Mucosa of rectum (tissue), 2 donors: ENCODE measurements around the gene EPC2.

Experiments used
- H3K27ac ChIP-seq, 2 donors: one replicate each; pipeline ENCODE4 v1.7.0; 2013; ENCODE audit warnings: inconsistent platforms in 2 of 2, low read depth in 2 of 2, low read length in 2 of 2
- H3K27me3 ChIP-seq, 2 donors: one replicate each; pipeline ENCODE4 v1.7.0; 2013; ENCODE audit warnings: low read length in 2 of 2; ENCODE audit not compliant: control insufficient read depth in 2 of 2, insufficient read depth in 2 of 2
- H3K36me3 ChIP-seq, 2 donors: one replicate each; pipeline ENCODE4 v1.7.0; 2013; ENCODE audit warnings: low read length in 2 of 2; ENCODE audit not compliant: control insufficient read depth in 2 of 2, insufficient read depth in 2 of 2
- H3K4me1 ChIP-seq, 2 donors: one replicate each; pipeline ENCODE4 v1.7.0; 2013; ENCODE audit warnings: low read length in 2 of 2, mild to moderate bottlenecking in 1 of 2; ENCODE audit not compliant: control insufficient read depth in 2 of 2, insufficient read depth in 2 of 2
- H3K4me3 ChIP-seq, 2 donors: one replicate each; pipeline ENCODE4 v1.7.0; 2013; ENCODE audit warnings: low read length in 2 of 2
- H3K9ac ChIP-seq, 2 donors: one replicate each; pipeline ENCODE4 v1.7.0; 2013; ENCODE audit warnings: low read length in 2 of 2, low read depth in 1 of 2, mild to moderate bottlenecking in 1 of 2
- H3K9me3 ChIP-seq, 2 donors: one replicate each; pipeline ENCODE4 v1.7.0; 2013; ENCODE audit warnings: low read length in 2 of 2; ENCODE audit not compliant: control insufficient read depth in 2 of 2
- donor health status: healthy.
- donor health status: Normal muscosa, but diverticular disease.

The EPC2 gene

DNA sequence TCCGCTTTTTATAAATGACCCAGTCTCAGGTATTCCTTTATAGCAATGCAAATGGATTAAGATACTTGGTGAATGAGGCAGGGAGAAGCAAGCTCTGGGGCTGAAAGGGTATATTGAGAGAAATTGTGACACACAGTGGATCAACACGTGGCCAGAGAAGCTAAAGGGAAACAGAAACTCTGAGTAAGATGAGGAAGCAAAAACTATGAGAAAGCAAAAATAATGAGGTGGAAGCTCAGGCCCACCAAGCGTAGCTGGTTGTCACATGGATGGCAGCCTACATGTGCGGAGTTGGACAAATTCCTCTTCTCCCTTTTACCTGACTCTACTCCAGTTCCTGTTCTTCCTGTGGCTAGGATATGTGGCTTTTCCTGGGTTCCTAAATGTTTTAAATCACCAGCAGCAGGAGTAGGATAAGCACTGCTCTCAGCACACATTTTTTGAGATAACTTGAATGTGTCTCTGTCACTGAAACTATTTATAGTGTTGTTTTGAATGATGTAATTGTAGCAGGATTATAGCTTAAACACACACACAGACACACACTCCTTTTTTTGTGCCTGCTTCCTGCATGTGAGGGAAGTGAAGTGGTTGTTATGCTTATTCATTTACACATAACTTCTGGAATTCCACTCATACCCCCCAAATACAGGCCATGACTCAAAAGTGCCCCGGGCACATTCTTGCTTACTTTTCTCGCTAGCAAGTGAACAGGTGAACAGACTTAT is 30.1 kb upstream of the EPC2 start:
- Histone ChIP-seq H3K9ac (no peak overlapping the region), H3K27me3 (no peaks in the 10 kb centered on the region)

DNA sequence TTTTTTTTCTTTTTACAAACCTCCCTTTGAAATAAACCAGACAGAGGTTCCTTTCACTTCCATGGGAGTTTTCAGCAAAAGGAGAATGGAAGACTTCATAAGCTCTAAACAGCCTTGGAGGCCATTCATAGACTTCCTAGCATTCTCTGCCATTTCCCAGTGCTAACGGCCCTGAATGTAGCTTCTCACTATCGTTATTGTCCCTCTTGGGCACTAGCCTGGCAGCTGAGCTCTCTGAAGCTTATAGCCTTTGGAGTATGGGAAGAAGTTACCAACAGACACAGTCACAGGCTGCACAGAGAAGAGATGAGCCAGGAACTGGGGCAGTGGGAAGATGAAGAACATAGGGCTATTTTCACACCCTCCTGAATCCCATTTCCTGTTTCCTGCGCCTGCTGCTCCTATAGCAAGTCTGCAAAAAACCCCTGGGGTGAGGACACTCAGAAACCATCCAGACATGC is 29.1 kb upstream of the EPC2 start:
- H3K27me3 ChIP-seq, result no peaks in the 10 kb centered on the region
- H3K4me1 ChIP-seq, result peaks cover 0 to 11% of the 10 kb centered on the region in 2 donors
- no peaks in the 10 kb centered on the region for H3K36me3 ChIP-seq
- H3K9me3 ChIP-seq, result no peaks in the 10 kb centered on the region
- H3K27ac ChIP-seq, result no peak overlapping the region
- no peak overlapping the region for H3K4me3 ChIP-seq
- H3K9ac ChIP-seq, result no peak overlapping the region

More for the DNA sequence above, 30.1 kb upstream of the EPC2 start:
- Histone ChIP-seq H3K4me3 (no peak overlapping the region), H3K36me3 (no peaks in the 10 kb centered on the region), H3K27ac (no peak overlapping the region), H3K4me1 (peaks cover 0 to 11% of the 10 kb centered on the region in 2 donors), H3K9me3 (no peaks in the 10 kb centered on the region)

DNA sequence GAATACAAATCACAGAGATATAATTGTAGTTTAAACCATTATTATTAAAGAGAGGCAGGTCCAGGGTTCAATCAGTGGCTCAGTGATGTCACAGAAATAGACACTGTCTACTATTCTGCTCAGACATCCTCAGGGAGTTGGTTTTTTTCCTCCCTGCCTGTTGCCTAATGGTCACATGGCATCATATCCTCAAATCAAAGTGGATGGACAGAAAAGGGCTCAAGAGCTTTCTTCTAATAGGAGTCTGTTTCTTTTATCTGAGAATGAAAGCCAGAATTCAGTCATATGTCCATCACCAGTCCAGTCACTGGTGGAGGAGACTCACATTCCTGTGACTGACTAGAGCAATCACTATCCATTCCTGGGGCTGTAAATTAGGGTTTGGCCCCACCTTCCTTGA is 27.9 kb upstream of the EPC2 start:
- Histone ChIP-seq H3K9me3 (no peaks in the 10 kb centered on the region), H3K36me3 (no peaks in the 10 kb centered on the region), H3K4me1 (peaks cover 0 to 11% of the 10 kb centered on the region in 2 donors), H3K27ac (no peak overlapping the region), H3K27me3 (no peaks in the 10 kb centered on the region), H3K9ac (no peak overlapping the region), H3K4me3 (no peak overlapping the region)

DNA sequence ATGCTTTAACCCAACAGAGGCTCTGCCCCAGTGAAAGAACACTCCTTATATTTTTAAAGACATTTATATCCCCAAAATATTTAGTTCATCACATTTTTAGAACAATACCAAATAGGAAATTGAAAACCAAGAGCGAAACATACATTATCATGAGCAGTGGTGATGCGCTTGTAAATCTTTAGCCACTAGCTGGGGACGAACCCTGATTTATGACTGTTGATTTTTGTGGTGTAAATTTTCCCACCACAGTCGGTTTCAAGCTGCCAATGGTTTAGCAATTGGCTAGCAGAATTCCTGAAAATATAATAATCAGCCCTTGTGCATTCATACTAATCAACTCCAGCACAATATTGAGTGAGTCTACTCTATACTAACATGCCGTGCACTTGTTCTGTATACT is 27.3 kb upstream of the EPC2 start:
- Histone ChIP-seq H3K4me1 (peaks cover 0 to 11% of the 10 kb centered on the region in 2 donors), H3K36me3 (no peaks in the 10 kb centered on the region), H3K9ac (no peak overlapping the region), H3K27me3 (no peaks in the 10 kb centered on the region), H3K27ac (no peak overlapping the region), H3K9me3 (no peaks in the 10 kb centered on the region), H3K4me3 (no peak overlapping the region)

DNA sequence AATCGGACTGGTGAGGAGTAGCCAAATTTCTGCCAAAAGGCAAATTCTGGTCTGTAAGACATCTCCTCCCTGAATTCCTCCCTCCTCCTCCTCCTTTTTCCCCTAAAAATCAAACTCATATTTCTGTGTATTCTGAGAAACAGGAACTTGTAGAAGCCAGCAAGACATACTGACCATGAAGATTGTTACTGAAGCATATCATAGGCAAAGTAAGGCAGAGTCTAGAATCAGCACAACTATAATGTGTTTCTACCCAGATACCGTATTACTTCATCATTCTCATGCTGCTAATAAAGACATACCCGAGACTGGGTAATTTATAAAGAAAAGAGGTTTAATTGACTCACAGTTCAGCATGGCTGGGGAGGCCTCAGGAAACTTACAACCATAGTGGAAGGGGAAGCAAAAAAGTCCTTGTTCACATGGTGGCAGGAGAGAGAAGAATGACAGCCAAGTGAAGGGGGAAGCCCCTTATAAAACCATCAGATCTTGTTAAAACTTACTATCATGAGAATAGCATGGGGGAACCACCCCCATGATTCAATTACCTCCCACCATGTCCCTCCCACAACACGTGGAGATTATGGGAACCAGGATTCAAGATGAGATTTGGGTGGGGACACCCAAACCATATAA is 24.9 kb upstream of the EPC2 start:
- H3K4me1 ChIP-seq, result peaks cover 0 to 2% of the 10 kb centered on the region in 2 donors
- H3K36me3 ChIP-seq, result no peaks in the 10 kb centered on the region
- H3K27ac ChIP-seq, result no peak overlapping the region
- no peaks in the 10 kb centered on the region for H3K9me3 ChIP-seq
- H3K27me3 ChIP-seq, result no peaks in the 10 kb centered on the region
- no peak overlapping the region for H3K9ac ChIP-seq
- no peak overlapping the region for H3K4me3 ChIP-seq

DNA sequence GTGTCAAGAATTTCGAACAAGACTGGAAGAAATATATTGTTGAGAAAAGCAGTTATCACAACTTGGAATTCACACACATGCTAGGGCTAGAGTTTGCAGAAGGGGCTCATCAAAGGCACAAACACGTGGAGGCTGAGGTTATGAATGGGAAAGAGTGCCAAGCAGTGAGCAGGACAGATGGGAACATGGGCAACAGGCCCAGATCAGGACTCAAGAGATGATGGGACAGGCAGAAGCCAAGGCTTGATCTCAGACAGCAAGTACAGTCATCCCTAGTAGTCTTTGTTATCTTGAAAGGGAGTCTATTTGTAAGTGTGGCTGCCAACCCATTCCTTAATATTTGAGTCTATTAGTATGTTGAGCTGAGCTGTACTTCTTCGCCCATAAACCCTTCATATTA is 22.2 kb upstream of the EPC2 start:
- Histone ChIP-seq H3K4me1 (no peaks in the 10 kb centered on the region), H3K9ac (no peak overlapping the region), H3K27ac (no peak overlapping the region), H3K9me3 (no peaks in the 10 kb centered on the region), H3K4me3 (no peak overlapping the region), H3K27me3 (no peaks in the 10 kb centered on the region), H3K36me3 (no peaks in the 10 kb centered on the region)

DNA sequence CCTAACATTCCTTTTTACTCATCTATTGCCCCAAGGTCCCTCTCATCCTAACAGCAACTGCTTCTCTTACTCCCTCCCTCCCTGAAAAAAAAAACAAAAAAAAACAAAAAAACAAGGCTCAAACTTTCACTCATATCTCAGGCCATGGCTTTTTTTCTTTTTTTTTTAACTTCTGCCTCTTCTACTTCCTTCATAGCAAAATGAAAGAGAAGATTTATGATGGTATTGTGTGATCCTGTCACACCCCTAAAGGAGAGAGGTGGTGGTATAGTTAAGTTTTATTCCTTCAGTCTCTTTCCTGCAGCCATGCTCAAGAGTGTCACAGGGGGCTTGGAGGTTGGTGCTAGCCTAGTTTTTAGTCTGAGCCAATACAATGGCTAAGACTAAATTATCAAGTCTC is 21.5 kb upstream of the EPC2 start:
- Histone ChIP-seq H3K27me3 (no peaks in the 10 kb centered on the region), H3K27ac (no peak overlapping the region), H3K4me1 (no peaks in the 10 kb centered on the region), H3K9ac (no peak overlapping the region), H3K9me3 (no peaks in the 10 kb centered on the region), H3K36me3 (no peaks in the 10 kb centered on the region), H3K4me3 (no peak overlapping the region)

DNA sequence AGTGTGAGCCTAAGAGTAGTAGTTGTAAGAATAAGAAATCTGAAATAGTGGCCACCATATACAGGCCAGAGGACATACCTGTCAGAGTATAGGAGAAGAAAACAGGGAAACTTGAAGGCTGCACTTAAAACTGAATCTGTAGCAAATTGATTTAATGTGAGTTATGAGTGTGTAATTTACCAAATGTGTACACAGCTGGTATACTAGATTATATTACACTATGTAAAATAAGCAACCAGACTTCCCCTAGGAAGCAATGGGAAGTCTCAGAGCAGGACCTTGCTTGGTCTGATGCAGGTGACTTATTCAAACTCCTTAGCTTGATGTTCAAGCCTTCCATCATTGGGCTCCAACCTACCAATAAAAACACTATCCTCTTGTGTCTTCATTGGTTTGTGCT is 17.3 kb upstream of the EPC2 start:
- Histone ChIP-seq H3K4me3 (no peak overlapping the region), H3K9me3 (no peaks in the 10 kb centered on the region), H3K27me3 (no peaks in the 10 kb centered on the region), H3K36me3 (no peaks in the 10 kb centered on the region), H3K4me1 (no peaks in the 10 kb centered on the region), H3K9ac (no peak overlapping the region), H3K27ac (no peak overlapping the region)

DNA sequence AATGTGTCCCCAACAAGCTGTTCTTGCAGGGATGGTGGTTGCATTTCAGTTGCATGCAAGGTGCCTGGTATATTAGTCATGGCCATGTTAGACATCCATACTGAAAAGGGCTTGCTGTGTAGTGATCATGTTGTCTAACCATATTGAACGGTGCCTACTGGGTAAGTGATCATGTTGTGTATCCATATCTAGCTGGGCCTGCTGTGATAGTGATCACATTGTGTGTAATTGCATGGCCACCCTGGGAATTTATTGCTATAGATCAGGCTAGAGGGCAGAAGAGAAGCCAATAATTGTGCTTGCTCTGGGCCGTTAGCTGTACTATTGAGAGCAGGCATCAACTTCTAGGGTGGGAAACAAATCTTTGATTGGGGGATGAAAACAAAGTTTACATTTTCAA is 9.8 kb upstream of the EPC2 start:
- H3K4me1 ChIP-seq, result no peaks in the 10 kb centered on the region
- no peaks in the 10 kb centered on the region for H3K27me3 ChIP-seq
- no peak overlapping the region for H3K4me3 ChIP-seq
- no peak overlapping the region for H3K9ac ChIP-seq
- H3K27ac ChIP-seq, result no peak overlapping the region
- H3K9me3 ChIP-seq, result no peaks in the 10 kb centered on the region
- no peaks in the 10 kb centered on the region for H3K36me3 ChIP-seq

DNA sequence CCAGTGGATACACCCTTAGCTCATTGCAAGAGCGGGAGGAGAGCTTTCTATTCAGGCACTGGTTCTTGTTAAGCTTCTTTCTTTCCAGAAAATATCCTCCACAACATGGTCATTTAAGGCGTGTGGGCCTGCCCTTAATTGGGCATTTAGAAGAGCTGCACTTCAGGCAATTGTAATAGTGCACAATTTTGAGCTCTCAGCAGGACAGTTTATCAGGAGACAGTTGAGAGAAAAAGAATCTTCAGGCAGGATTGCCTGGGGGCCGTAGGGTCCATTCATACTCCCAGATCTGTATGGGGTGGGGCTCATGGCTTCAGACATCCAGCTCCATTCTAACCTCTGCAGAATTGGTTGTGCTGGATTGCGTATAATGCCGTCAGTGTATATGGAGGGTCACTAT is 6.0 kb upstream of the EPC2 start:
- H3K9me3 ChIP-seq, result no peaks in the 10 kb centered on the region
- no peak overlapping the region for H3K4me3 ChIP-seq
- H3K4me1 ChIP-seq, result peaks cover 0 to 2% of the 10 kb centered on the region in 2 donors
- H3K27ac ChIP-seq, result no peak overlapping the region
- no peaks in the 10 kb centered on the region for H3K36me3 ChIP-seq
- no peak overlapping the region for H3K9ac ChIP-seq
- H3K27me3 ChIP-seq, result peaks cover 0 to 3% of the 10 kb centered on the region in 2 donors
